ENCODE measurements around the gene HYAL3. TPM values are rescaled to one million over a fixed set of nuclear protein-coding genes. Genes with fewer than 3 reads are reported as not detected.
A peak's percentile ranks its signal among the peaks of the same experiment; 100 is the strongest.

The HYAL3 gene
- total RNA-seq, 2 experiments from 2014 or later, result 3.3 to 4.1 TPM

DNA sequence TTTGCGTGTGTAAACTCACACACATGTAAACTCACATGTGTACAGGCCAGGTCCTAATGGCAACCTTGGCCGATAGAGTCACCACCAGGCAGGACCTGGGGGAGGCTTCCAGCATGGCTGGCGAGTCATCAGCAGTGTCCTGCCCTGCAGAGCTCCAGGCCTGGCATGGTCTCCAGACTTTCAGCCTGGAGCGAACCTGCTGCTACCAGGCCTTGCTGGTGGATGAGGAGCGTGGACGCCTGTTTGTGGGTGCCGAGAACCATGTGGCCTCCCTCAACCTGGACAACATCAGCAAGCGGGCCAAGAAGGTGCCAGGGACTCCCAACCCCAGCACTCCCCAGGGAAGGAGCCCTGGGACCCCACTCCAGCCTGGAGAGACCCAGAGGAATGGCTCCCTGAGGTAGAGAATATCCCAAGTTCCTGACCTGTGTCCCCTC is 29.2 kb downstream of the HYAL3 start:
- peak overlapping the region; percentile 5 for H3K27ac Mint-ChIP-seq
- H3K27me3 Mint-ChIP-seq, result peaks cover 33% of the 10 kb centered on the region
- DNase-seq (no peak), ATAC-seq (no peak)
- ChIA-PET CTCF (interaction anchor here (1.0 to 4.0 kb wide), 3 partner anchors 11 to 32 kb away, joined by 3 to 18 read pairs (median 7); no protein-coding TSS in a partner anchor), POLR2A (interaction anchor here (1.0 to 1.2 kb wide), 2 partner anchors 10 to 14 kb away, joined by 3 read pairs; no protein-coding TSS in a partner anchor)
- H3K4me3 Mint-ChIP-seq, result no peak overlapping the region
- H3K36me3 Mint-ChIP-seq (ENCODE audit: low read depth), result peaks cover 2% of the 10 kb centered on the region
- TF ChIP-seq, protein P1, sequence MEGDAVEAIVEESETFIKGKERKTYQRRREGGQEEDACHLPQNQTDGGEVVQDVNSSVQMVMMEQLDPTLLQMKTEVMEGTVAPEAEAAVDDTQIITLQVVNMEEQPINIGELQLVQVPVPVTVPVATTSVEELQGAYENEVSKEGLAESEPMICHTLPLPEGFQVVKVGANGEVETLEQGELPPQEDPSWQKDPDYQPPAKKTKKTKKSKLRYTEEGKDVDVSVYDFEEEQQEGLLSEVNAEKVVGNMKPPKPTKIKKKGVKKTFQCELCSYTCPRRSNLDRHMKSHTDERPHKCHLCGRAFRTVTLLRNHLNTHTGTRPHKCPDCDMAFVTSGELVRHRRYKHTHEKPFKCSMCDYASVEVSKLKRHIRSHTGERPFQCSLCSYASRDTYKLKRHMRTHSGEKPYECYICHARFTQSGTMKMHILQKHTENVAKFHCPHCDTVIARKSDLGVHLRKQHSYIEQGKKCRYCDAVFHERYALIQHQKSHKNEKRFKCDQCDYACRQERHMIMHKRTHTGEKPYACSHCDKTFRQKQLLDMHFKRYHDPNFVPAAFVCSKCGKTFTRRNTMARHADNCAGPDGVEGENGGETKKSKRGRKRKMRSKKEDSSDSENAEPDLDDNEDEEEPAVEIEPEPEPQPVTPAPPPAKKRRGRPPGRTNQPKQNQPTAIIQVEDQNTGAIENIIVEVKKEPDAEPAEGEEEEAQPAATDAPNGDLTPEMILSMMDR (IDR thresholded peaks at IDR 0.05), result no peak
- intact Hi-C loops (cut with micrococcal nuclease), result no loop called here
- no peaks in the 10 kb centered on the region for H3K9me3 Mint-ChIP-seq
- peaks cover 22% of the 10 kb centered on the region for H3K4me1 Mint-ChIP-seq (ENCODE audit: low read depth)

DNA sequence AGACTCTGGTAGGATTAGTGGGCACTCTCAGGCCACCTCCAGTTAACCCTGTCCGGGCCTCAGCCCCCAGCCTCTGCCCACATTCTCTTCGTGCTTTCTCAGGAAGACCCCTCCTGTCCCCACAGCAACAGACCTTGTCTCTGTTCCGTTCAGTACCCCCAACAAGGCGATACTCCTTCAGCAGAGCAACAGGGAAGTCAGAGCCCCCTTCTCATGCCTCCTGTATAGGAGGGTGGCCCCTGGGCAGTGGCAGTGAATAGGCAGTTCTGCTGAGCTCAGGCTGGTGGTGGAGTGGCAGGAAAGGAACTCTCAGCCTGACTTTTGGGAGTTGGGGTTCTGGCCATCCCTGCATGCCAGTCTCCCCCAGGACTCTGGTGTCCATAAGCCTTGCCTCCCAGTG is 29.7 kb downstream of the HYAL3 start:
- TF ChIP-seq, protein P1 (IDR thresholded peaks at IDR 0.05), result no peak
- intact Hi-C loops (cut with micrococcal nuclease), result no loop called here
- H3K4me3 Mint-ChIP-seq, result no peak overlapping the region

DNA sequence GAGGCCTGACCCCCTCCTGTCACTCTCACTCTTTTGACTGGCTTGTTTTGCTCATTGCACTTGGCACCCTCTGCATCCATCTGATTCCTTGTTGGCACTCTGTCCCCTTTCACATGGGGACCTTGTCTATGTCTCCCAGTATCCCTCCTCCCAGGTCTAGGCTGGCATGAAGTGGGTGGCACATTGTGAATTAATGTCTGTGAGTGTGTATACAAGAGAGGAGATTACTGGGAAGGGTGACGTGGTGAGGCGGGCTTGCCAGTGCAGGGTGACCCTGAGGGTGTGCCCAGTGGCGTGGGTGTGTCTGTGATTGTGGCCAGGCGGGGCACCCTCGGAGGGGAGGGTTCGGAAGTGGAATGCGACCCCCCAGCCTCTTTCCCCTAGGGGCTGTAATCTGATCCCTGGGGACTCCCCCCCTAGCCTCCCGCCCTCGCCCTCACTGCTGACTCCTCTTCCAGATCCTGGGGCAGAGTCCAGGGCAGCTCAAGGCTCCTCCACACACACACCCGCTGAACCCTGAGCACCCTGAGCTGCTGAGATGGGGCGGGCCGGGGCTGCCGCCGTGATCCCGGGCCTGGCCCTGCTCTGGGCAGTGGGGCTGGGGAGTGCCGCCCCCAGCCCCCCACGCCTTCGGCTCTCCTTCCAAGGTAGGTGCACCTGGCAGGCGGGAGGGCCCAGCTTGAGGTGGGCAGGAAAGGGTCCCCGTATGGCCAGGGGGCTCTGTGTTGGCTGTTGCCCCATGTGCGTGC is 30.3 kb downstream of the HYAL3 start, which contains the start of gene SEMA3B:
TSS of gene SEMA3B (plus strand) at position 445 of the 749 bp plus-strand sequence. CDS start at position 539, 94 bp downstream.
- CTCF ChIA-PET, result interaction anchor here (1.0 to 4.0 kb wide), 4 partner anchors 10 to 78 kb away, joined by 3 to 18 read pairs (median 12); partner anchors contain the start of gene GNAT1

More for the DNA sequence above, 29.7 kb downstream of the HYAL3 start:
- ATAC-seq, result no peak
- ChIA-PET POLR2A (interaction anchor here (1.0 to 1.2 kb wide), 2 partner anchors 10 to 15 kb away, joined by 3 read pairs; no protein-coding TSS in a partner anchor), CTCF (interaction anchor here (1.0 to 4.0 kb wide), 3 partner anchors 11 to 31 kb away, joined by 3 to 18 read pairs (median 7); no protein-coding TSS in a partner anchor)
- Mint-ChIP-seq H3K36me3 (ENCODE audit: low read depth) (peaks cover 2% of the 10 kb centered on the region), H3K9me3 (no peaks in the 10 kb centered on the region), H3K27ac (no peak overlapping the region), H3K27me3 (peaks cover 28% of the 10 kb centered on the region), H3K4me1 (ENCODE audit: low read depth) (peaks cover 18% of the 10 kb centered on the region)
- no peak for DNase-seq

DNA sequence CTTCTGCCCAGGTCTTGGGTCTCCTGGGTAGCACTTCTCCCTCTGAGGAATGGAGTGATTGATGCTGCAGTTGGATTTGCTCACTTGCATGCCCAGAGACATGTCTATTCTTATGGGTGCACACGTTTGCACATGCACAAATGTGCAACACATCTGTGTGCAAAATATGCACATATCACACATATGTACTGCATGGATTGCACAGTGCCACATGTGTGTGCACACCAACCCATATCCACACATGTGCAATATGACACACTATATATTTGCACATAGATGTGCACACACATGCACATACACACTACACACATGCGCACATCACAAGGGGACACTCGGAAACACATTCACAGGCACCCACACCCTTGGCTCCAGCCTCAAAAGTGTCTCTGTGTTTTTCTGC is 30.9 kb downstream of the HYAL3 start:
- Mint-ChIP-seq H3K9me3 (no peaks in the 10 kb centered on the region), H3K27me3 (peaks cover 19% of the 10 kb centered on the region), H3K27ac (no peak overlapping the region), H3K4me1 (ENCODE audit: low read depth) (peaks cover 9% of the 10 kb centered on the region), H3K36me3 (ENCODE audit: low read depth) (no peaks in the 10 kb centered on the region), H3K4me3 (no peak overlapping the region)
- DNase-seq, result no peak
- TF ChIP-seq, protein P1 (IDR thresholded peaks at IDR 0.05), result no peak
- intact Hi-C loops (cut with micrococcal nuclease), result no loop called here
- no peak for ATAC-seq
- ChIA-PET CTCF (interaction anchor here (1.0 to 3.3 kb wide), 3 partner anchors 22 to 77 kb away, joined by 4 to 16 read pairs (median 12); partner anchors contain the start of gene GNAT1), POLR2A (interaction anchor here (3.3 kb wide), 1 partner anchor 21 kb away, joined by 10 read pairs; no protein-coding TSS in a partner anchor)

More for the DNA sequence above, 30.3 kb downstream of the HYAL3 start, which contains the start of gene SEMA3B:
- peak within 1 kb of the TSS; percentile 5 for H3K27ac Mint-ChIP-seq
- TF ChIP-seq, protein P1 (IDR thresholded peaks at IDR 0.05), result no peak
- DNase-seq, result no peak
- peaks cover 12% of the 10 kb centered on the region for H3K4me1 Mint-ChIP-seq (ENCODE audit: low read depth)
- POLR2A ChIA-PET, result interaction anchor here (1.0 to 3.3 kb wide), 3 partner anchors 9 to 21 kb away, joined by 3 to 10 read pairs (median 3); no protein-coding TSS in a partner anchor
- intact Hi-C loops (cut with micrococcal nuclease), result no loop called here
- H3K4me3 Mint-ChIP-seq, result no peak within 1 kb of the TSS
- no peak for ATAC-seq
- no peaks in the 10 kb centered on the region for H3K36me3 Mint-ChIP-seq (ENCODE audit: low read depth)
- no peaks in the 10 kb centered on the region for H3K9me3 Mint-ChIP-seq
- H3K27me3 Mint-ChIP-seq, result peaks cover 22% of the 10 kb centered on the region

Measured in activated CD8-positive, alpha-beta T cell treated with anti-CD3 and anti-CD28 coated beads for 36 hours (primary cell).